SK-N-MC (cell line): ENCODE data around the gene NAV1.

Experiments
- DNase-seq: peaks from one replicate; pipeline ENCODE4 v3.0.0-alpha.2; 2011; ENCODE audit warnings: low read depth, low spot score
- H3K27ac ChIP-seq: fragments of 200-600 bp; sonication (generic); 2 replicates; pipeline ENCODE4 v1.5.1; 2016; ENCODE audit warnings: mixed run types
- H3K36me3 ChIP-seq: fragments of 200-600 bp; sonication (generic); 2 replicates; pipeline ENCODE4 v1.6.1; 2017; ENCODE audit warnings: antibody characterized with exemption, low read length, mixed read lengths; ENCODE audit not compliant: insufficient read depth
- H3K4me3 ChIP-seq: fragments of 200-600 bp; sonication (generic); 2 replicates; pipeline ENCODE4 v1.5.1; 2016
- H3K9ac ChIP-seq: fragments of 200-600 bp; sonication (generic); 2 replicates; pipeline ENCODE4 v1.8.0; 2017; ENCODE audit warnings: mixed run types, mixed read lengths; ENCODE audit not compliant: insufficient read length
- H3K9me3 ChIP-seq: fragments of 200-600 bp; sonication (generic); 2 replicates; pipeline ENCODE4 v1.6.1; 2017; ENCODE audit warnings: low read depth, mild to moderate bottlenecking, antibody characterized with exemption, low read length, moderate library complexity, mixed read lengths
- EZH2 ChIP-seq: fragments of 200-600 bp; sonication (generic); IDR thresholded peaks from one replicate; pipeline ENCODE4 v1.6.1; 2017; ENCODE audit warnings: antibody characterized with exemption
- FOXP2 ChIP-seq: optimal IDR thresholded peaks from 2 replicates; pipeline ENCODE3; 2011; ENCODE audit warnings: mild to moderate bottlenecking, moderate library complexity; ENCODE audit not compliant: insufficient read depth; ENCODE audit errors: extremely low read length, control extremely low read depth
- POLR2AphosphoS5 ChIP-seq: IDR thresholded peaks from 2 replicates; pipeline ENCODE4 v1.6.1; 2012; ENCODE audit warnings: mild to moderate bottlenecking, low read depth, low read length, borderline replicate concordance

NAV1 gene

DNA sequence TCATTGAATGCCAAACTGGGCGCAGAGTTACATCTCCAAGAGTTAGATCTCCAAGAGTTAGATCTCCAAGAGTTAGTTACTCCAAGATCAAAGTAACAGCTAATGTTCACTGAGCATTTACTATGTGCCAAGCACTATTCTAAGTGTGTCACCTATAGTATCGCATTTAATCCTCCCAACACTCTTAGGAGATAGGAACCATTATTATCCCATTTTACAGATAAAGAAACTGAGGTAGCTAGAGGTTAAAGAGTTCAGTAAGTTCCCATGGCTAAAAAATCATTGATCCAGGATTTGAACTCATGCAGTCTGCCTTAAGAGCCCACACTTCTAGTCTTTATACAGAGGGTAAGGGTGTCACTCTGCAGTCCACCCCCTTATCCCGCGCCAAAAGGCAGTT is 1.5 kb upstream of the NAV1 start:
- TF ChIP-seq POLR2AphosphoS5 (no peak), FOXP2 (no peak), EZH2 (no peak)
- no peak overlapping the region for H3K9ac ChIP-seq
- DNase-seq: no peak
- H3K27ac ChIP-seq: no peak overlapping the region
- H3K9me3 ChIP-seq: no peaks in the 10 kb centered on the region
- no peak overlapping the region for H3K4me3 ChIP-seq
- H3K36me3 ChIP-seq: no peaks in the 10 kb centered on the region

DNA sequence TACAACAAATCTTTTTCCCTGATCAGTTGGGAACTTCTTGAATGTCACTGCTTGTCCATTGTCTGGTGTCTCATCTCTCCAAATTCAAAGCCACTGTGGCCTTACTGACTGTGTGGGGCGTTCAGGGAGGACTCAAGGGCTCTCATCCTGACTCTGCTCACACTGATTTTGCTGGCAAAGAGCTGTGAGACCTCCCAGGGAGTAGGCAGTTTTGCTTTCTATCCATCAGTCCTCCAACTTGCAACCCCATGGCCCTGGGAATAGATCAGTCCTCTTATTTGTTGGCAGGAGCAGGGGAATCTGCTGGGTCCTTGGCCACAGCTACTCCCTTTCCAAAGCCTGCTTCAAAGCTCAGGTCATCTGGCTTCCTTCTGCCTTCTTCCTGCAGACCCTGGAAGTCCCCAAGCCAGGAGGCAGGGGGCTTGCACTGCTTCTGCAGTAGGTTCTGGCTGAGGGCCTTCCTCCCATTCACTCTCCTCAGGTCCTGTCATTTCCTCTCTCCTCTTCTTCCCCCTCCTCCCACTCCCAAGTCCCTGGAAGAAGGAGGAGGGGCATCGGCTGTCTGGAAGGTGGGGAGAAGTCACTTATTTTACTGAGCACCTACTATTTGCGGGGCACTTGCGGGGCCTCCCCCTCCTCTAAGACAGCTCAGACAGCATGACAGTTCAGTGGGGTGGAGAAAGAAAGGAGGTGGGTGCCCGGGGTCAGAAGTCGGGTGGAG is 876 bp upstream of the NAV1 start:
- no peak overlapping the region for H3K27ac ChIP-seq
- H3K9me3 ChIP-seq: no peaks in the 10 kb centered on the region
- no peak for DNase-seq
- TF ChIP-seq POLR2AphosphoS5: no peak
- no peak for TF ChIP-seq EZH2
- TF ChIP-seq FOXP2: no peak
- peak overlapping the region; percentile 95 for H3K4me3 ChIP-seq
- no peaks in the 10 kb centered on the region for H3K36me3 ChIP-seq
- H3K9ac ChIP-seq: peak overlapping the region; percentile 74

DNA sequence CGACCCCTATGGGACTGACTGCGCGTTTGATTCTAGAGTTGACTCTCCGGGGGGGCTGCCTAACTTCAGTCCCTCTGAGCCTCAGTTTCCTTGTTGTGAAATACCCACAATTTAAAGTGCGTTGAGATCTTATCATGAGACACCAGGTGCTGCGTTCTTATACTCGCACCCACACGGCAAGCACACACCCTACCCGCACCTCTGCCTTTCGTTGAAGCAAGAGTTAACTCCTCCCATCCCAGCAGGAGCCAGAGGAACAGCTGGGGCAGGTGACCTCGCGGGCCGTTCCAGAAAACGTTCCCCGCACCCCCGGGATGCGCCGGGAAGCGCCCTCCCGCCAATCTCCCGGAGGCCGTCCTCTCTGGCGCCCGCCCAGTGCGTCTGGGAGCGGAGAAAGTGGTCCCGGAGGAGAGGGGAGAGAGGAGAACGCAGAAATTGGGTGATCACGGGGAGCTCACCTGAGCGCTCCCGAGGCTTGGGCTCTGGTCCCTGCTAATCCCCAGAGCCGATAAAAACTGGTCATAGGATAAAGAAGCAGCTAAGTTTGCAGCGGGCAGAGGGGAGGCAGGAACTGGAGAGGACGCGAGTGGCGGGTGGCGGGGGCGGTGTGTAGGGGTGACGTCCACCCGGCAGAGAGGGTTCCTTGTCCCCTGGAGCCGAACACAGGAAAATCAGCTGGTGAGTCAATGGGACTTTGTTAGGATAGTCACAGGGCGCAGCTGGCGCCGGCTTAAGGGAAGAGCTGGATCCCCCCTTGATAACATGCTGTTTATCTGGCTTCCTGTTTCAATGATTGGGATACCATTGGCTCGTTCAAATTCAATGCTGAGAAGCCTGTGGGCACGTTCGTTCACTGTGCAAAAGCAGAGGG is 869 bp downstream of the NAV1 start:
- H3K9ac ChIP-seq: peak overlapping the region; percentile 74

DNA sequence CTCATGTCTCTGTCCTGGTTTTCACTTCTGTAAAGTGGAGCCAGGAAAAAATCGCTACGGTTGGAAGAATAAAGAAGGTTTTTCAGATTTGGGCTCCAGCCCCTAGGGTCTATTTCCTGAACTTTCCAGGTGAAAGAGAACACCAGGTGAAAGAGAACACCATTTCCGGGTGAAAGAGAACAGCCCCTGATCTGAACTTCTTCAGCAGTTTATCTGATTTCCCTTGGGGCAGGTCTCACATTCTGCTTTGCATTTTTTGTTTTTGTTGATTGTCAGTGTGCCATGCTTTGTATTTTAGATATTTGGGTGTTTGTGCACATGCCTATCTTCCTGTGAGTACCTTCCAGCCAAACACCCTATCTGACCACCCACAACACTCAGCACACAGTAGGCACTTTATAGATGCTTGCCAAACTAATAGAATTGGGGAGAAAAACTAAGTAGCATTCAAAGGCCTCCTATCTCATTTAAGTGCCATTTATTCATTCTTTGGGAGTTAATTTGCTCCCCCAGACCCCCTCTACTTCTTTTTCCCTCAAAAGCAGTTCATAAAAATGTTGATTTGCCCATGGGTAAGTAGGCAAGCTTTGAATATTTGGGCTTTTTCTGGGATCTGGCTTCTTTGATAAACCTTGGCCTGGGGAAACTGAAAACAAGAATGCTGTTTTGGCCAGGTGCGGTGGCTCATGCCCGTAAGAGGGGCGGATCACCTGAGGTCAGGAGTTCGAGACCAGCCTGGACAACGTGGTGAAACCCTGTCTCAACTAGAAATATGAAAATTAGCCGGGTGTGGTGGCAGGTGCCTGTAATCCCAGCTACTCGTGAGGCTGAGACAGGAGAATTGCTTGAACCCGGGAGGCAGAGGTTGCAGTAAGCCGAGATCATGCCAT is 2.2 kb downstream of the NAV1 start:
- H3K36me3 ChIP-seq: no peaks in the 10 kb centered on the region
- H3K9me3 ChIP-seq: no peaks in the 10 kb centered on the region
- H3K27ac ChIP-seq: peak overlapping the region; percentile 93
- peak overlapping the region; percentile 74 for H3K9ac ChIP-seq
- DNase-seq: no peak
- no peak for TF ChIP-seq EZH2
- no peak for TF ChIP-seq FOXP2
- TF ChIP-seq POLR2AphosphoS5: no peak
- H3K4me3 ChIP-seq: peak overlapping the region; percentile 95

More for the DNA sequence above, 869 bp downstream of the NAV1 start:
- DNase-seq: no peak
- Histone ChIP-seq H3K4me3 (peak overlapping the region; percentile 95), H3K27ac (peak overlapping the region; percentile 93), H3K36me3 (no peaks in the 10 kb centered on the region), H3K9me3 (no peaks in the 10 kb centered on the region)
- peak; percentile 10 for TF ChIP-seq FOXP2
- no peak; the same call in none of the 2 replicates for TF ChIP-seq POLR2AphosphoS5

DNA sequence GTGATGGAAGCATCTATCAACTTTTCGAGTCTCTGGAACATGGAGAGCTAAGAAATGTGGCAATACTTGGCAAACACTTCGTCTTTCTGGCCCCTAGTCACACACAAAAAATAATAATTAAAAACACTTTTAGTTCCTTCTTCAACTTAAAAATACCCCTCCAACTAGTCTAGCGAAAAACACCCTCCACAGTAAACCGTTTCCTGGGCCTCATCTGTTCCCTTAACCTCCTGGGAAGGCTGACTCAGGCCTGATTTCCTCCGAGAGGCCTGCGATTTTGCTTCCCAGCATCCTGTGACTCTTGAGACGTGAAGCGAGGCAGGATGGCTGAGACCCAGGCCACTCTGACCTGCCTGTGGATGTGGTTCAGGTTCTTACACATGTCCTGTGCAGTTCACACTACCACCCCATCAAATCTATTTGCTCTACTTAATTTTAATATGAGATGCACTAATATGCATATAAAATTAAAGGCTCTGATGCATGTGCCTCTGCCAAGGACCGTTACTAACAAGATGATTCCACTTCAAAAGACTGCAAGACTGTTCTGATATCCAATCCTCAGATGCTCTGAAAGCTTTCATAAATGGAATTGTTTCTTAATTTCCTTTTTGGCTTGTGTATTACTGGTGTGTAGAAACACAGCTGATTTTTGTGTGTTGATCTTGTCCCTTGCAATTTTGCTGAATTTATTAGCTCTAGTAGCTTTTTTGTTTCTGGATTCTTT is 3.5 kb downstream of the NAV1 start:
- Histone ChIP-seq H3K36me3 (no peaks in the 10 kb centered on the region), H3K27ac (peak overlapping the region; percentile 93), H3K4me3 (peak overlapping the region; percentile 37; the same call in 1 of the 2 replicates), H3K9ac (peak overlapping the region; percentile 7), H3K9me3 (no peaks in the 10 kb centered on the region)
- no peak for DNase-seq
- TF ChIP-seq POLR2AphosphoS5: no peak
- no peak for TF ChIP-seq FOXP2
- no peak for TF ChIP-seq EZH2

DNA sequence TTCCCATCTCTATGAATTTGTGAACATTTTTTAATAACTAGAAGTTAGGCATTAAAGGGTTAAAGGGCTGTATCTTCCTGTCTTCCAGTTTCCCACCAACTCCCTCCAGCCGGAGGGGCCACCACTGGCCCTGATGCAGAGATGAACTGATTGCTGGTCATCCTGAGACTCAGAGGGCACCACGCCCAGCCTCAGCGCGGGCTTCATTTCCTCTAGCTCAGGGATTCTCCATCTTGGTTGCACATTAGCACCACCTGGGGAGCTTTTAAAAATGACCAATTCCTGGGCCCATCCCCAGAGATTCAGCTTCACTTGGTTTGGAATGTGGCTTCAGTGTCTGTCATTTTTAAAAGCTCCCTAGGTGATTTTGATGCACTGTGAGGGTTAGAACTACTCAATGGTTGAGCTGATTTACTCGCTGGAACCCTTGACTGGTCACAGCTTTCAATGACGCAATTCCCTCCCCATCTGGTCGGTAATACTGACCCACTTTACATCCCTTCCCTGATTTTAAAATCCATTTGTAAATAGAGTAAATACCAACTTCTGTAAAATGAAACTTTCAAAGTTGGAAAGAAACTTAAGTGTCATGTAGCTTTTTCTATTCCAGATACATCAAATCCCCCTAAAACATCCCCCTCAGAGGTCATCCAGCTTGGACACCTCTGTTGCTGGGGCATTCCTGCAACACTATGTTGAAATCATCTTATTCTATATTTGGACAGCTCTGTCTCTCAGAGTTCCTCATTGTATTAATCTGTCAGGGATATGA is 5.1 kb downstream of the NAV1 start:
- no peak overlapping the region for H3K27ac ChIP-seq
- no peaks in the 10 kb centered on the region for H3K9me3 ChIP-seq
- H3K36me3 ChIP-seq: no peaks in the 10 kb centered on the region
- no peak overlapping the region for H3K4me3 ChIP-seq
- no peak overlapping the region for H3K9ac ChIP-seq
- TF ChIP-seq EZH2: no peak
- no peak for TF ChIP-seq FOXP2
- TF ChIP-seq POLR2AphosphoS5: no peak
- no peak for DNase-seq

DNA sequence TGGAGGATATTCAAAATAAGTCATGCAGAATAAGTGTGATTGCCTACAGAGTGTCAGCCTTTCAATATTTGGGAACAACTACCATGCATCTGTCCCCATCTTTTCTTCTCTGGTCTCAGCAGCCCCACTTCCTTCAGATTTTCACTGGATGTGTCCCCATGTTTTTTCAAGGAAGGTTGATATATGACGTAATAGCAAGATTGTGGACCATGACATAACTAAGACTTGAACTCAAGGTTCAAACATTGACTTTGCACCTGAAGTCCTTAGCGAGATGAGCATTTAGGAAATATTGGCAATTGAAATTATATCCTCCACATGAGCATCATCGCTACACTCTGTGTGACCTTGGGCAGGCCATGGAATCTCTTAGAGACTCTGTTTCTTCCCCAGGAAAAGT is 5.8 kb downstream of the NAV1 start:
- Histone ChIP-seq H3K27ac (no peak overlapping the region), H3K36me3 (no peaks in the 10 kb centered on the region), H3K4me3 (no peak overlapping the region), H3K9ac (no peak overlapping the region), H3K9me3 (no peaks in the 10 kb centered on the region)
- DNase-seq: no peak
- TF ChIP-seq EZH2: no peak
